Measurements from ENCODE around the gene RADIL. TPM values are rescaled to one million over a fixed set of nuclear protein-coding genes. Genes with fewer than 3 reads are reported as not detected.
A peak's percentile ranks its signal among the peaks of the same experiment; 100 is the strongest.

RADIL gene
- total and polyA plus RNA-seq, 2 of the 13 experiments (the other 11 are each of a cell fraction or from before 2014, with no cell fraction given) = 0.05 to 0.09 TPM

- 0 out of 2 replicates have a peak, but pooled peaks have one; percentile 6 for TF ChIP-seq USF2 (IDR thresholded peaks at IDR 0.05; ENCODE audit: low read depth, low read length)
- TF ChIP-seq USF2 (CRISPR knock-in tag; IDR thresholded peaks at IDR 0.05; ENCODE audit: borderline replicate concordance) = no peak
- TF ChIP-seq ZNF703 (CRISPR knock-in tag; IDR thresholded peaks at IDR 0.05; ENCODE audit: borderline replicate concordance) = no peak
- TF ChIP-seq, protein P1, sequence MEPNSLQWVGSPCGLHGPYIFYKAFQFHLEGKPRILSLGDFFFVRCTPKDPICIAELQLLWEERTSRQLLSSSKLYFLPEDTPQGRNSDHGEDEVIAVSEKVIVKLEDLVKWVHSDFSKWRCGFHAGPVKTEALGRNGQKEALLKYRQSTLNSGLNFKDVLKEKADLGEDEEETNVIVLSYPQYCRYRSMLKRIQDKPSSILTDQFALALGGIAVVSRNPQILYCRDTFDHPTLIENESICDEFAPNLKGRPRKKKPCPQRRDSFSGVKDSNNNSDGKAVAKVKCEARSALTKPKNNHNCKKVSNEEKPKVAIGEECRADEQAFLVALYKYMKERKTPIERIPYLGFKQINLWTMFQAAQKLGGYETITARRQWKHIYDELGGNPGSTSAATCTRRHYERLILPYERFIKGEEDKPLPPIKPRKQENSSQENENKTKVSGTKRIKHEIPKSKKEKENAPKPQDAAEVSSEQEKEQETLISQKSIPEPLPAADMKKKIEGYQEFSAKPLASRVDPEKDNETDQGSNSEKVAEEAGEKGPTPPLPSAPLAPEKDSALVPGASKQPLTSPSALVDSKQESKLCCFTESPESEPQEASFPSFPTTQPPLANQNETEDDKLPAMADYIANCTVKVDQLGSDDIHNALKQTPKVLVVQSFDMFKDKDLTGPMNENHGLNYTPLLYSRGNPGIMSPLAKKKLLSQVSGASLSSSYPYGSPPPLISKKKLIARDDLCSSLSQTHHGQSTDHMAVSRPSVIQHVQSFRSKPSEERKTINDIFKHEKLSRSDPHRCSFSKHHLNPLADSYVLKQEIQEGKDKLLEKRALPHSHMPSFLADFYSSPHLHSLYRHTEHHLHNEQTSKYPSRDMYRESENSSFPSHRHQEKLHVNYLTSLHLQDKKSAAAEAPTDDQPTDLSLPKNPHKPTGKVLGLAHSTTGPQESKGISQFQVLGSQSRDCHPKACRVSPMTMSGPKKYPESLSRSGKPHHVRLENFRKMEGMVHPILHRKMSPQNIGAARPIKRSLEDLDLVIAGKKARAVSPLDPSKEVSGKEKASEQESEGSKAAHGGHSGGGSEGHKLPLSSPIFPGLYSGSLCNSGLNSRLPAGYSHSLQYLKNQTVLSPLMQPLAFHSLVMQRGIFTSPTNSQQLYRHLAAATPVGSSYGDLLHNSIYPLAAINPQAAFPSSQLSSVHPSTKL (CRISPR knock-in tag; IDR thresholded peaks at IDR 0.05) = no peak
- TF ChIP-seq RORA (CRISPR knock-in tag; IDR thresholded peaks at IDR 0.05) = no peak
- no peak for TF ChIP-seq CBX1 (IDR thresholded peaks at IDR 0.05; ENCODE audit: low read depth)
- TF ChIP-seq SYNCRIP (IDR thresholded peaks at IDR 0.05; ENCODE audit: insufficient read depth, low read depth, low read length) = no peak
- TF ChIP-seq ZFX (CRISPR knock-in tag; IDR thresholded peaks at IDR 0.05; ENCODE audit: low read depth) = peak; percentile 46; the same call in 1 of the 2 replicates
- TF ChIP-seq NFKB2 (CRISPR knock-in tag; IDR thresholded peaks at IDR 0.05; ENCODE audit: borderline replicate concordance) = no peak
- peak; percentile 23; the same call in 1 of the 2 replicates for TF ChIP-seq TFAP4 (IDR thresholded peaks at IDR 0.05; ENCODE audit: borderline replicate concordance, low read depth)
- no peak for TF ChIP-seq SP140L (CRISPR knock-in tag; IDR thresholded peaks at IDR 0.05; ENCODE audit: borderline replicate concordance)
- TF ChIP-seq ZNF704 (CRISPR knock-in tag; IDR thresholded peaks at IDR 0.05; ENCODE audit: borderline replicate concordance) = no peak
- TF ChIP-seq RAD21 (CRISPR knock-in tag; IDR thresholded peaks at IDR 0.05) = no peak
- TF ChIP-seq HINFP (CRISPR knock-in tag; IDR thresholded peaks at IDR 0.05; ENCODE audit: low read depth) = no peak
Observed at GRCh38 chr7:4838626-4839334, 44.7 kb downstream of the RADIL start (continued).
